HL-60 (cell line): ENCODE measurements around the gene TANGO6.
"Not testable (repeated sequence)": the region's sequence is repeated elsewhere in the genome, so short reads cannot be mapped to it uniquely, and the experiment has no call there.

Experiments
- DNase-seq, 2 experiments: peaks; one replicate each; pipeline ENCODE4 v3.0.0-alpha.2; 2010 to 2020; ENCODE audit warnings: low read depth in 1 of 2, low spot score in 1 of 2
- H3K27ac ChIP-seq: fragments of 250-450 bp; sonication (Bioruptor Pico); replicated peaks from 2 replicates; pipeline ENCODE4 v1.5.1; 2020; ENCODE audit warnings: mild to moderate bottlenecking, moderate library complexity
- H3K27me3 ChIP-seq: fragments of 250-450 bp; sonication (Bioruptor Pico); 2 replicates; pipeline ENCODE4 v1.5.1; 2021; ENCODE audit warnings: mild to moderate bottlenecking, moderate library complexity; ENCODE audit not compliant: insufficient read depth, poor library complexity, severe bottlenecking
- H3K4me3 ChIP-seq: replicated peaks from 2 replicates; pipeline ENCODE4 v1.5.1; 2011; ENCODE audit warnings: mild to moderate bottlenecking, control low read depth, low read length; ENCODE audit not compliant: insufficient read depth
- GABPA ChIP-seq: IDR thresholded peaks from 2 replicates; pipeline ENCODE4 v1.6.1; 2012; ENCODE audit warnings: low read depth
- POLR2AphosphoS5 ChIP-seq: IDR thresholded peaks from 2 replicates; pipeline ENCODE4 v1.6.1; 2012; ENCODE audit warnings: low read depth
- SPI1 ChIP-seq: IDR thresholded peaks from 2 replicates; pipeline ENCODE4 v1.6.1; 2012; ENCODE audit warnings: low read depth, mild to moderate bottlenecking, borderline replicate concordance
- TF ChIP-seq, protein P1 (sequence below): IDR thresholded peaks from 2 replicates; pipeline ENCODE4 v1.6.1; 2012; ENCODE audit warnings: low read depth; ENCODE audit not compliant: insufficient replicate concordance
- TF ChIP-seq, protein P2 (sequence below): IDR thresholded peaks from one replicate; pipeline ENCODE4 v1.5.1; 2011; ENCODE audit warnings: low read length, control low read depth, inconsistent platforms; ENCODE audit not compliant: insufficient read depth

Gene TANGO6

DNA sequence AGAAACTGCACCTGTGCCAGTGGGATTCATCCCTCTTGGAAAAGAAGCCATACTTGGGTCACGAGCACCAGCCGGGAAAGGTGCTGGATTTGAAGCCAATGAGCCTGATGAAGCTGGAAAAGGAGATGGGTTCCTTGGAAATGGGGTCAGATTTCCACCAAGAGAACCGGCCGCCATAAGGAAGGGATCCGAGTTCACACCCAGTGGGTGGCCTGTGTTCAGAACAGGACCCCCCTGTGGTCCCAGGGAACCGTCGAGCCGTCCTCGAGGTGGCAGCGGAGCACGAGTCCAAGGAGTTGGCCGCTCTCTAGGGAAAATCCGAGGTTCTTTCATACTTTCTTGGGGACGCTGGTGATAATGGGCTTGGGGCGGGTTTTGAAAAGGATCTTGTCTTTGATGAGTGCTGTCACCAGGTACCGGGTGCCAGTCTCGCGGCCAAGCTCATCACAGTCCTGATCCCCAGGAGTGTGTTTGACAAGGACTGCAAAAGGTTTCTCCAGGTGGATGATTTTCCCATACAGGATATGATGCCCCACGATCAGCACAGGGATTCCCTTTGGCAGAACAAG lies 276.8 kb downstream of the TANGO6 start:
- no peak for DNase-seq
- no peak overlapping the region for H3K4me3 ChIP-seq
- H3K27me3 ChIP-seq = no peaks in the 10 kb centered on the region
- TF ChIP-seq, protein P1, sequence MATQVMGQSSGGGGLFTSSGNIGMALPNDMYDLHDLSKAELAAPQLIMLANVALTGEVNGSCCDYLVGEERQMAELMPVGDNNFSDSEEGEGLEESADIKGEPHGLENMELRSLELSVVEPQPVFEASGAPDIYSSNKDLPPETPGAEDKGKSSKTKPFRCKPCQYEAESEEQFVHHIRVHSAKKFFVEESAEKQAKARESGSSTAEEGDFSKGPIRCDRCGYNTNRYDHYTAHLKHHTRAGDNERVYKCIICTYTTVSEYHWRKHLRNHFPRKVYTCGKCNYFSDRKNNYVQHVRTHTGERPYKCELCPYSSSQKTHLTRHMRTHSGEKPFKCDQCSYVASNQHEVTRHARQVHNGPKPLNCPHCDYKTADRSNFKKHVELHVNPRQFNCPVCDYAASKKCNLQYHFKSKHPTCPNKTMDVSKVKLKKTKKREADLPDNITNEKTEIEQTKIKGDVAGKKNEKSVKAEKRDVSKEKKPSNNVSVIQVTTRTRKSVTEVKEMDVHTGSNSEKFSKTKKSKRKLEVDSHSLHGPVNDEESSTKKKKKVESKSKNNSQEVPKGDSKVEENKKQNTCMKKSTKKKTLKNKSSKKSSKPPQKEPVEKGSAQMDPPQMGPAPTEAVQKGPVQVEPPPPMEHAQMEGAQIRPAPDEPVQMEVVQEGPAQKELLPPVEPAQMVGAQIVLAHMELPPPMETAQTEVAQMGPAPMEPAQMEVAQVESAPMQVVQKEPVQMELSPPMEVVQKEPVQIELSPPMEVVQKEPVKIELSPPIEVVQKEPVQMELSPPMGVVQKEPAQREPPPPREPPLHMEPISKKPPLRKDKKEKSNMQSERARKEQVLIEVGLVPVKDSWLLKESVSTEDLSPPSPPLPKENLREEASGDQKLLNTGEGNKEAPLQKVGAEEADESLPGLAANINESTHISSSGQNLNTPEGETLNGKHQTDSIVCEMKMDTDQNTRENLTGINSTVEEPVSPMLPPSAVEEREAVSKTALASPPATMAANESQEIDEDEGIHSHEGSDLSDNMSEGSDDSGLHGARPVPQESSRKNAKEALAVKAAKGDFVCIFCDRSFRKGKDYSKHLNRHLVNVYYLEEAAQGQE = no peak
- TF ChIP-seq SPI1 (no peak), GABPA (no peak)
- TF ChIP-seq, protein P2, sequence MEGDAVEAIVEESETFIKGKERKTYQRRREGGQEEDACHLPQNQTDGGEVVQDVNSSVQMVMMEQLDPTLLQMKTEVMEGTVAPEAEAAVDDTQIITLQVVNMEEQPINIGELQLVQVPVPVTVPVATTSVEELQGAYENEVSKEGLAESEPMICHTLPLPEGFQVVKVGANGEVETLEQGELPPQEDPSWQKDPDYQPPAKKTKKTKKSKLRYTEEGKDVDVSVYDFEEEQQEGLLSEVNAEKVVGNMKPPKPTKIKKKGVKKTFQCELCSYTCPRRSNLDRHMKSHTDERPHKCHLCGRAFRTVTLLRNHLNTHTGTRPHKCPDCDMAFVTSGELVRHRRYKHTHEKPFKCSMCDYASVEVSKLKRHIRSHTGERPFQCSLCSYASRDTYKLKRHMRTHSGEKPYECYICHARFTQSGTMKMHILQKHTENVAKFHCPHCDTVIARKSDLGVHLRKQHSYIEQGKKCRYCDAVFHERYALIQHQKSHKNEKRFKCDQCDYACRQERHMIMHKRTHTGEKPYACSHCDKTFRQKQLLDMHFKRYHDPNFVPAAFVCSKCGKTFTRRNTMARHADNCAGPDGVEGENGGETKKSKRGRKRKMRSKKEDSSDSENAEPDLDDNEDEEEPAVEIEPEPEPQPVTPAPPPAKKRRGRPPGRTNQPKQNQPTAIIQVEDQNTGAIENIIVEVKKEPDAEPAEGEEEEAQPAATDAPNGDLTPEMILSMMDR = no peak
- no peak overlapping the region for H3K27ac ChIP-seq

DNA sequence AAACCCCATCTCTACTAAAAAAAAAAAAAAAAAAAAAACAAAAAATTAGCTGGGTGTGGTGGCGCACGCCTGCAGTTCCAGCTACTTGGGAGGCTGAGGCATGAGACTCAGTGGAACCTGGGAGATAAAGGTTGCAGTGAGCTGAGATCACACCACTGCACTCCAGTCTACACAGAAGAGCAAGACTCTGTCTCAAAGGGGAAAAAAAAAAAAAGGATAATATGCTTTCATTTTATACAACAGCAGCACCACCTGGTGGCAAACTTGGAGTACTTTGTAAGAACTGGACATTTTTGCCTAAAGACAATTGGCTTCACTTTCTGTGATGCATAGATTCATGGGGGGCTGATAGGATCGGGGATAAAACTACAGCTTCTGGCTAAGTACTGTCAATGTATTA lies 280.6 kb downstream of the TANGO6 start:
- no peak for TF ChIP-seq GABPA
- TF ChIP-seq, protein P2 = peak; percentile 37
- no peaks in the 10 kb centered on the region for H3K27me3 ChIP-seq
- H3K4me3 ChIP-seq = no peak overlapping the region
- no peak overlapping the region for H3K27ac ChIP-seq
- DNase-seq = peak; percentile 36 to 57

DNA sequence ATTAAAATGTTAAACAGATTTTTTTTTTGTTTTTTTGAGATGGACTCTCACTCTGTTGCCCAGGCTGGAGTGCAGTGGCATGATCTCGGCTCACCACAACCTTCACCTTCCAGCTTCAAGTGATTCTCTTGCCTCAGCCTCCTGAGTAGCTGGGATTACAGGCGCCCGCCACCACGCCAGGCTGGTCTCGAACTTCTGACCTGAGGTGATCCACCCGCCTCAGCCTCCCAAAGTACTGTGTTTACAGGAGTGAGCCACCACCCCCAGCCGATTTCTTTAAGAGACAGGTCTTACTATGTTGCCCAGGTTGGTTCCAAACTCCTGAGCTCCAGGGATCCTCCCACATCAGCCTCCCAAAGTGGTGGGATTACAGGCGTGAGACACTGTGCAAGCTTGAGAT lies 281.1 kb downstream of the TANGO6 start:
- DNase-seq, H3K27me3 ChIP-seq, H3K4me3 ChIP-seq, H3K27ac ChIP-seq: not testable (repeated sequence)

DNA sequence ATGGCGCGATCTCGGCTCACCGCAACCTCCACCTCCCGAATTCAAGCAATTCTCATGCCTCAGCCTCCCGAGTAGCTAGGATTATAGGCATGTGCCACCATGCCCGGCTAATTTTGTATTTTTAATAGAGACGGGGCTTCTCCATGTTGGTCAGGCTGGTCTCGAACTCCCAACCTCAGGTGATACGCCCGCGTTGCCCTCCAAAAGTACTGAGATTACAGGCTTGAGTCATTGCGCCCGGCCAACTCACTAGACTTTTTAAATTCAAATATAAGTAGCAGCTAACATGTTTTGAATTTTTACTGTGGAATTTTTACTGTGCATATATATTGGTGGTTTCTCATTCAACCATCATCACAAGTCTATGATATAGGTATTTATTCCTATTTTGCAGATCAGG lies 281.6 kb downstream of the TANGO6 start:
- not testable (repeated sequence) for H3K27ac ChIP-seq, H3K4me3 ChIP-seq, H3K27me3 ChIP-seq, DNase-seq

DNA sequence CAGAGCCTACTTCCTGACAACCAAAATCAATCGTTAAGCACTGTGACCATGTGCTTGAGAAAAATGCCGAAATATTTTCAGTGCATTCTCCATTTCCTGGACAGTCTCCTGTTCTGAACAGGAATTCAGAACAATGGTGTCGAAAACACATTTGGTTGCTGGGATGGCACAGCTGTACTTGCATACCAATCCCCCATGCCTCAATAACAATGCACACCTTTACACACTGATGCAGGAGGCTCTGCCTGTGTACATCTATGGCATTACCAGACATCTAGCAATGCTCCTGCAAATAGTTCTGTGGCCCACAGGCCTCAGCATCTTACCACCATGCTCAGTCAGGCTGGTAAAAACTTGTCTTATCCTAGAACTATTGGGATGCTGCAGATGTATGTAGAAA lies 282.9 kb downstream of the TANGO6 start:
- no peak overlapping the region for H3K27ac ChIP-seq
- no peaks in the 10 kb centered on the region for H3K27me3 ChIP-seq
- TF ChIP-seq SPI1 = no peak
- TF ChIP-seq POLR2AphosphoS5 = no peak
- TF ChIP-seq GABPA = no peak
- TF ChIP-seq, protein P2 = no peak
- TF ChIP-seq, protein P1 = no peak
- DNase-seq = no peak
- H3K4me3 ChIP-seq = no peak overlapping the region

DNA sequence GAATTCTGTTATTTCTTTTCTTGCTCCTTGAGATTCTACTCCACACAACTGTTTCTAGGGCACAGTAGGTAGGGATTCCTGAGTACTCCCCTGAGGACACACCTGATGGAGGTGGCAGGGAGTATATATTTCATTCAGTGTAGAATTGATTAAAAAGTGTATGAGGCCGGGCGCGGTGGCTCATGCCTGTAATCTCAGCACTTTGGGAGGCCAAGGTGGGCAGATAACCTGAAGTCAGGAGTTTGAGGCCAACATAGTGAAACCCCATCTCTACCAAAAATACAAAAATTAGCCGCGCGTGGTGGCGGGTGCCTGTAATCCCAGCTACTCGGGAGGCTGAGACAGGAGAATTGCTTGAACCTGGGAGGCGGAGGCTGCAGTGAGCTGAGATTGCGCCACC lies 283.5 kb downstream of the TANGO6 start:
- H3K27ac ChIP-seq, DNase-seq, H3K27me3 ChIP-seq, H3K4me3 ChIP-seq: not testable (repeated sequence)
